ENCODE data around the gene FAM227A.

The FAM227A gene

GRCh38 chr22:38656256-38657044 is at the start of gene FAM227A, which contains the start of gene CBY1:
TSS of gene FAM227A (minus strand) at chr22:38656392. CDS start at chr22:38650168, 6,224 bp downstream.
TSS of gene CBY1 (plus strand) at chr22:38656638. CDS start at chr22:38668055, 11,417 bp downstream.
- peak; percentile 81 to 82 for DNase-seq

- peak; percentile 91 to 94 for DNase-seq
Measured at GRCh38 chr22:38705235-38706100, 49.3 kb upstream of the FAM227A start, which contains the start of gene GTPBP1. TSS of gene GTPBP1 (plus strand) at chr22:38705944. CDS start at chr22:38705956, 12 bp downstream.

GRCh38 chr22:38704654-38705234 is 48.6 kb upstream of the FAM227A start:
- DNase-seq = no peak

- DNase-seq = peak; percentile 98 to 99
Measured at GRCh38 chr22:38700789-38701628, 44.8 kb upstream of the FAM227A start, which contains the start of gene JOSD1. TSS of gene JOSD1 (minus strand) at chr22:38700943. CDS start at chr22:38699987, 956 bp downstream.

GRCh38 chr22:38700270-38700788 is 44.1 kb upstream of the FAM227A start:
- peak in 1 of 2 donors; percentile 37 for DNase-seq

- DNase-seq = no peak
Measured at GRCh38 chr22:38699784-38700183, 43.6 kb upstream of the FAM227A start.

GRCh38 chr22:38699143-38699542 is 43.0 kb upstream of the FAM227A start:
- DNase-seq = no peak

GRCh38 chr22:38698407-38699094 is 42.4 kb upstream of the FAM227A start:
- no peak for DNase-seq

- DNase-seq = no peak
Measured at GRCh38 chr22:38697425-38698089, 41.4 kb upstream of the FAM227A start.

GRCh38 chr22:38696606-38697424 is 40.6 kb upstream of the FAM227A start:
- DNase-seq = peak in 1 of 2 donors; percentile 29

GRCh38 chr22:38694940-38695339 is 38.7 kb upstream of the FAM227A start:
- no peak for DNase-seq

GRCh38 chr22:38694049-38694448 is 37.9 kb upstream of the FAM227A start:
- no peak for DNase-seq

GRCh38 chr22:38689651-38690050 is 33.5 kb upstream of the FAM227A start:
- DNase-seq = no peak

- no peak for DNase-seq
Measured at GRCh38 chr22:38685761-38686160, 29.6 kb upstream of the FAM227A start.

GRCh38 chr22:38684895-38685294 is 28.7 kb upstream of the FAM227A start:
- DNase-seq = no peak

GRCh38 chr22:38681582-38682335 is 25.6 kb upstream of the FAM227A start, which contains the start of gene TOMM22:
TSS of gene TOMM22 (plus strand) at chr22:38681957. CDS start at chr22:38681979, 22 bp downstream.
- DNase-seq = peak; percentile 79 to 82

- no peak for DNase-seq
Measured at GRCh38 chr22:38675833-38676232, 19.6 kb upstream of the FAM227A start.

- no peak for DNase-seq
Measured at GRCh38 chr22:38674888-38675287, 18.7 kb upstream of the FAM227A start.
